ENCODE data around the gene HMCN1. TPM values are rescaled to one million over a fixed set of nuclear protein-coding genes. Genes with fewer than 3 reads are reported as not detected.
A peak's percentile ranks its signal among the peaks of the same experiment; 100 is the strongest.

HMCN1 gene
- total RNA-seq, 4 donors from 2014 or later, result 11.6 to 95.9 (median 78.6) TPM

GRCh38 chr1:185871627-185872150 lies 137.5 kb downstream of the HMCN1 start:
- TF ChIP-seq POLR2AphosphoS5 (IDR thresholded peaks at IDR 0.05), result no peak
- TF ChIP-seq EP300 (IDR thresholded peaks at IDR 0.05), result no peak
- TF ChIP-seq POLR2A (IDR thresholded peaks at IDR 0.05), result no peak
- TF ChIP-seq, protein P1, sequence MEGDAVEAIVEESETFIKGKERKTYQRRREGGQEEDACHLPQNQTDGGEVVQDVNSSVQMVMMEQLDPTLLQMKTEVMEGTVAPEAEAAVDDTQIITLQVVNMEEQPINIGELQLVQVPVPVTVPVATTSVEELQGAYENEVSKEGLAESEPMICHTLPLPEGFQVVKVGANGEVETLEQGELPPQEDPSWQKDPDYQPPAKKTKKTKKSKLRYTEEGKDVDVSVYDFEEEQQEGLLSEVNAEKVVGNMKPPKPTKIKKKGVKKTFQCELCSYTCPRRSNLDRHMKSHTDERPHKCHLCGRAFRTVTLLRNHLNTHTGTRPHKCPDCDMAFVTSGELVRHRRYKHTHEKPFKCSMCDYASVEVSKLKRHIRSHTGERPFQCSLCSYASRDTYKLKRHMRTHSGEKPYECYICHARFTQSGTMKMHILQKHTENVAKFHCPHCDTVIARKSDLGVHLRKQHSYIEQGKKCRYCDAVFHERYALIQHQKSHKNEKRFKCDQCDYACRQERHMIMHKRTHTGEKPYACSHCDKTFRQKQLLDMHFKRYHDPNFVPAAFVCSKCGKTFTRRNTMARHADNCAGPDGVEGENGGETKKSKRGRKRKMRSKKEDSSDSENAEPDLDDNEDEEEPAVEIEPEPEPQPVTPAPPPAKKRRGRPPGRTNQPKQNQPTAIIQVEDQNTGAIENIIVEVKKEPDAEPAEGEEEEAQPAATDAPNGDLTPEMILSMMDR (IDR thresholded peaks at IDR 0.05), result no peak
- Histone ChIP-seq H3K27ac (no peak overlapping the region), H3K4me1 (peaks cover 0 to 21% (median 2%) of the 10 kb centered on the region in 3 donors), H3K4me3 (no peak overlapping the region), H3K9me3 (no peaks in the 10 kb centered on the region), H3K36me3 (peaks cover 0 to 3% of the 10 kb centered on the region in 2 donors), H3K27me3 (no peaks in the 10 kb centered on the region)
- no peak for ATAC-seq
- 87 to 90% methylated on average over 2 of the region's 2 CpGs for WGBS, 2 donors (ENCODE audit: low coverage in 1 of 2)

DNA sequence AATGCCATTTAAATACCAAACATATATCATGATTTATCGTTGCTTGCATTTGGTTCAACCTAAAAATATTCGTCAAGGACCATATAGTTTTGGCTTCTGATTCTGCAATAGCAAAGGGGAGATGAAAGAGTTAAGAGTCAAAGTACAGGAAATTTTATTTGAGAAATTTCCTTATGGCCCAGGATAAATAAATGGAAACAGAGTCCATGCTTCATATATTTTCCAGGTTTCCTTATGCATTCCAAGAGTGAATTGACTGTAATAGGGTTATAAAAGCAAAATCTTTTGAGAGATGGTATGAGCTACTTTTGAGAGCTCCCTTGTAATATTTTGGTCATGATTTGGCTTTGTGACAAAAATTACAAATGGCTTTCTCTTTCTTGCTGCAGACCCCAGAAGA lies 140.1 kb downstream of the HMCN1 start:
- Histone ChIP-seq H3K27me3 (no peaks in the 10 kb centered on the region), H3K9me3 (no peaks in the 10 kb centered on the region), H3K4me1 (peaks cover 0 to 12% (median 2%) of the 10 kb centered on the region in 3 donors), H3K4me3 (no peak overlapping the region), H3K36me3 (no peaks in the 10 kb centered on the region), H3K27ac (no peak overlapping the region)
- ATAC-seq, result no peak
- WGBS, 2 donors (ENCODE audit: low coverage in 1 of 2), result 88 to 89% methylated on average over 2 of the region's 2 CpGs
- TF ChIP-seq POLR2A (IDR thresholded peaks at IDR 0.05), result no peak
- no peak for TF ChIP-seq POLR2AphosphoS5 (IDR thresholded peaks at IDR 0.05)
- TF ChIP-seq, protein P1 (IDR thresholded peaks at IDR 0.05), result no peak
- TF ChIP-seq EP300 (IDR thresholded peaks at IDR 0.05), result no peak

DNA sequence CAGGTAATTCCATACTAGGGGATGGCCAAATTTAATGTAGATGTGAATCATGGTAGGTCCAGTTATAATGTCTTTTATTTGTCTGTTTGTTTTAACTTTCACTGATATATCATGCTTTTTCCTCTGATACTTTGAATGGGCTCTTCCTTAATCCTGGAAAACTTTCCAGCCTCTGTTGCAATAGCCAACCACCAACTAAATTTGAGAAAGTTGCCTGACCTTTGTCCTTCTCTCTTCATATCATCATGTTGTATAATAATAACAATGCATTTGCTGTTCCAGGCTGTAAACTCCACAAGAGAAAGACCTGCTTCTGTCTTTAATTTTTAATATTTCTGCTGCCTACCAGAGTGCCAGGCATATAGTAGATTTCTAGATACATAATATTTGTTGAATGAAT lies 146.1 kb downstream of the HMCN1 start:
- H3K4me3 ChIP-seq, result no peak overlapping the region
- H3K4me1 ChIP-seq, result no peaks in the 10 kb centered on the region
- H3K27ac ChIP-seq, result no peak overlapping the region
- H3K9me3 ChIP-seq, result no peaks in the 10 kb centered on the region
- ATAC-seq, result no peak
- no peaks in the 10 kb centered on the region for H3K27me3 ChIP-seq
- no peaks in the 10 kb centered on the region for H3K36me3 ChIP-seq
- TF ChIP-seq POLR2AphosphoS5 (IDR thresholded peaks at IDR 0.05) (no peak), EP300 (IDR thresholded peaks at IDR 0.05) (no peak), POLR2A (IDR thresholded peaks at IDR 0.05) (no peak)
- TF ChIP-seq, protein P1 (IDR thresholded peaks at IDR 0.05), result no peak

GRCh38 chr1:185880779-185881333 lies 146.7 kb downstream of the HMCN1 start:
- ATAC-seq, result no peak
- H3K4me3 ChIP-seq, result no peak overlapping the region
- H3K9me3 ChIP-seq, result no peaks in the 10 kb centered on the region
- no peaks in the 10 kb centered on the region for H3K4me1 ChIP-seq
- no peak for TF ChIP-seq POLR2A (IDR thresholded peaks at IDR 0.05)
- TF ChIP-seq, protein P1 (IDR thresholded peaks at IDR 0.05), result no peak
- no peak for TF ChIP-seq EP300 (IDR thresholded peaks at IDR 0.05)
- TF ChIP-seq POLR2AphosphoS5 (IDR thresholded peaks at IDR 0.05), result no peak
- WGBS, 2 donors (ENCODE audit: low coverage in 1 of 2), result 86 to 100% methylated on average over 1 to 2 of the region's 7 CpGs
- no peaks in the 10 kb centered on the region for H3K27me3 ChIP-seq
- no peaks in the 10 kb centered on the region for H3K36me3 ChIP-seq
- peak overlapping the region in 1 of 4 donors; percentile 5 for H3K27ac ChIP-seq

- Histone ChIP-seq H3K27ac (no peak overlapping the region), H3K4me3 (no peak overlapping the region), H3K4me1 (no peaks in the 10 kb centered on the region), H3K27me3 (no peaks in the 10 kb centered on the region), H3K36me3 (no peaks in the 10 kb centered on the region), H3K9me3 (no peaks in the 10 kb centered on the region)
- TF ChIP-seq POLR2AphosphoS5 (IDR thresholded peaks at IDR 0.05) (no peak), EP300 (IDR thresholded peaks at IDR 0.05) (no peak), POLR2A (IDR thresholded peaks at IDR 0.05) (no peak)
- TF ChIP-seq, protein P1 (IDR thresholded peaks at IDR 0.05), result no peak
- no peak for ATAC-seq
- WGBS, 2 donors (ENCODE audit: low coverage in 1 of 2), result 72% methylated on average over 1 of the region's 1 CpG; no CpG with 5 or more reads in 1 of the 2 donors
Observed at GRCh38 chr1:185886046-185886445, 151.9 kb downstream of the HMCN1 start.
